HL-60/S4 treated with phorbol 12-myristate 13-acetate at 8.2 ng/mL for 4 days and 3 days (cell line): ENCODE data around the gene HSPB9.

Experiments used
- in situ Hi-C: fragments of 300-500 bp; cut with MboI; formaldehyde crosslinking; loops from 2 replicates; pipeline ENCODE4 v1.15.0; 2022; ENCODE audit warnings: low sequenced_read_pairs

Gene HSPB9

GRCh38 chr17:42118126-42118510, 4.5 kb upstream of the HSPB9 start:
- in situ Hi-C loops: loop anchor here (10.0 kb wide), 1 partner anchor 153 kb away; the partner anchor contains the start of gene CNP

DNA sequence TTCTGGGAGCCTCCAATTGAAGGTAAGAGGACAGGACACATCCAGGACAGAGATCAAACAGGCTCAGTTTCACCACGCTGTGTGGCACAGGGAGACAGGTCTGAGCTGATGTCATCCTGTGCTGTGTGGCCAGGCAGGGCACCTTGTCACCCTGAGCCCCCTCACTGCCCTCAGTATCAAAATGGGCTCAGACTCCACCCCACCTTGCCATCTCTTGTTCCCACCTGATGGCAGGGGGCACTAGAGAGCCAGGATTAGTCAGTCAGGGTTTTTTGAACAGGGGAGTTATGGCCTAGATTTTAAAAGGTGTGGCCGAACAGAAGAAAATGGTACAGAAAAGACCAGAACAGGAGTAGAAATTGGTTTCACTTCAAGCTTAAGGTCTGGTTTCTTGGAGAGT, 4.1 kb upstream of the HSPB9 start:
- in situ Hi-C loops: loop anchor here (10.0 kb wide), 1 partner anchor 154 kb away; the partner anchor contains the start of gene CNP

- in situ Hi-C loops: loop anchor here (10.0 kb wide), 1 partner anchor 154 kb away; the partner anchor contains the start of gene CNP
These were observed 3.3 kb upstream of the HSPB9 start for GRCh38 chr17:42119301-42119700.

GRCh38 chr17:42120161-42120769, 2.3 kb upstream of the HSPB9 start:
- in situ Hi-C loops: no loop called here

DNA sequence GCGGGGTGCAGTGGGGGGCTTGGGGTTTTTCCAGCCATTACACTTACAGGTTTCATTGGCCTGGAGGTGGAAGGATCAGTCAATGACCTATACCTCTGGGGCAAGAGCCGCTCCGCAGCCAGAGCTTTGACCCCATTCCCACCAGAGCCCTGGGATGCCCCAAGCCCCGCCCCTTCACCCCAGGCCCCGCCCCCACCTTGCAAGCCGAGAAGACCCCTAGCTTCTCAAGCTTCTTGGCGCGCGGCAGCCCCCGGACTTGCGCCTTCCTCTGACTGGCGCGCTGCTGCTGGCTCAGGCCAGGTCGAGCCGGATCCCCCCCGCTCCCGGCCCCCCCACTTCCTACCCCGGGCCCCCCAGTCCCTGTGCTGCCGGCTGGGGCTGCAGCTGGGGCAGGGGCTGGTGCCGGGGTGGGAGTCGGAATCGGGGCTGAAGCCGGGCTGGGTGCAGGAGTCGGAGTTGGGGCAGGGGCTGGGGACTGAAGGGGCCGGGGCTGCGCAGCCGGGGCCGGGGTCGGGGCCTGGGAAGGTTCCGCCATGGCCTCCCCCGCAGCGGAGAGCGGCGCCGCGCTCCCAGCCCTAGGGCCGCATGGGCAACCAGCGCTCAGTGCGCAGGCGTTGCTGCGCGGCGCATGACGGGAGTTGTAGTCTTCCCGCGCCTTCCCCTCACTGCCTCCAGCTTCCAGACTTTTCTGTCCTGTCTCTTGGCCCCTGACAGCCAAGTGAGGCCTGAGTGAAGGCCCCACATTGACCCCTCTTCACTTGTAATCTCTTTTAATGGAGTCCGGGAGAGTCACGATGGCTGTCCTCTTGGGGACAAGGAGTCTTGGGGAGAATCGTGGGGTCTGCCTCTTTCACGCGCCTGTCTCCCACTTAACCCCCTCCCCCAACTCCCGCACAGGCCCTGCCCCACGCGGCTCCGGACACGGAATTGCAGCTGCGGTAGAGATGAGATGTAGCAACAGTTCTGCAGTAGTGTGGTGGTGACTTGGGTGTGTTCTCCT, 1.5 kb upstream of the HSPB9 start, which contains the start of gene KAT2A:
KAT2A (minus strand) TSS at position 598 of the 1,000 bp plus-strand sequence; CDS start at position 535, 63 bp downstream.
- in situ Hi-C loops: no loop called here

DNA sequence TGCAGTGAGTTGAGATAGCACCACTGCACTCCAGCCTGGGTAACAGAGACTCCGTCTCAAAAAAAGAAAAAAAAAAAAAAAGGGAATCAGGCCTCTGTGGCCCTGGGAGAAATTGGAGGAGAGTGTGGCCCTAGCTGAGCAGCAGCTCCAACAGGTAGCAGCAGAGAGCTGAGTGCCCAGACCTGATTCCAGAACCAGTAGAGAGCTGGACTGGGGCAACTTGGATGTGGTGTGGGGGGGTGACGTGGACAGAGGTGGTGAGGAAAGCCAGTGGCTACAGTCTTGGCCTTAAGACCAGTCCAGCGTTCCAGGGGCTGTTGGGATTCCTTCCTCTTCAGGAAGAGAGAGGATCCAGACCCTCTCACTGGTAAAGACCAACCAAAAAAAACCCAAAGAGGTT, 1.7 kb downstream of the HSPB9 start:
- in situ Hi-C loops: no loop called here

- in situ Hi-C loops: no loop called here
These were observed 3.0 kb downstream of the HSPB9 start for GRCh38 chr17:42125565-42125964.

DNA sequence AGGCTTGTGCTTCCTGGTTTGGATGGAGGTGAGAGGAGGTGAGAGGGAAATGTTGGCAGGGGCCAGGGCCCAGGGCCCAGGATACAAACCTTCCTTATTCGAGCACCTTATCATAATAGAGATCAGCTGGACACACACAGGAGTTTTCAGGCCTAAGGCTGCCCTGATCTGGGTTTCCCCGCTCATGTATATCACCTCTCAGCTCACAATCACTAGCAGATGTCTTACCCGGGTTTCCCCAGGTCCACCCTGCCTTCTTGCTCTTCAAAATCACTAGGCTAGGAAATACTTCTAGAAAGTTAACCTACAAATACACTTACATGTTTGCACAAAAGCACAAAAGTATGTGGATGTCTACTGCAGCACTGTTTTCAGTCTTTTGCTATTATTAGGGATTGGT, 4.2 kb downstream of the HSPB9 start:
- in situ Hi-C loops: no loop called here

GRCh38 chr17:42127414-42127813, 4.8 kb downstream of the HSPB9 start:
- in situ Hi-C loops: no loop called here

- in situ Hi-C loops: no loop called here
These were observed 6.7 kb downstream of the HSPB9 start for GRCh38 chr17:42129109-42129837.

GRCh38 chr17:42130310-42130936, 7.8 kb downstream of the HSPB9 start:
- in situ Hi-C loops: no loop called here

GRCh38 chr17:42131232-42131631, 8.6 kb downstream of the HSPB9 start:
- in situ Hi-C loops: no loop called here

DNA sequence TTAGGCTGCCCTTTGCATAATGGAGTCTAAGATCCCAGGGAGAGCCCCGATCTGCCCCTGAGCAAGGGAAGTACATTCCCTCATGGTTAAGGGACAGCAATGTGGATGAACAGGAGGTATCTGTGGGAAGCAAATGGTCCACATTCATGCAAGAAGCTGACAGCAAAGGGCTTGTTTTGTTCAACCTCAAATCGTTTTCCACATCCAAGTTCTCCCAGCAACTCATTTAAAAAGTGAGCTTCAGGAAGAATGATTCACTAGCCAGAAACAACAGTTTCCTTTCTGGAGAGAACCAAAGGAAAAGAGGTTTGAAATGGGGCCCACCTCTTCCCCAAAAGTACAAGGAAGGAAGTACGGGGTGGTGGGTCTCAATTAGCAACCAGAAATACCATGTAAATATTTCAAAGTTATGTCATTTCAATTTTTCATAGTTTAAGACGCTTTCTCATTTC, 9.4 kb downstream of the HSPB9 start:
- in situ Hi-C loops: no loop called here

GRCh38 chr17:42132941-42133340, 10.3 kb downstream of the HSPB9 start:
- in situ Hi-C loops: no loop called here

DNA sequence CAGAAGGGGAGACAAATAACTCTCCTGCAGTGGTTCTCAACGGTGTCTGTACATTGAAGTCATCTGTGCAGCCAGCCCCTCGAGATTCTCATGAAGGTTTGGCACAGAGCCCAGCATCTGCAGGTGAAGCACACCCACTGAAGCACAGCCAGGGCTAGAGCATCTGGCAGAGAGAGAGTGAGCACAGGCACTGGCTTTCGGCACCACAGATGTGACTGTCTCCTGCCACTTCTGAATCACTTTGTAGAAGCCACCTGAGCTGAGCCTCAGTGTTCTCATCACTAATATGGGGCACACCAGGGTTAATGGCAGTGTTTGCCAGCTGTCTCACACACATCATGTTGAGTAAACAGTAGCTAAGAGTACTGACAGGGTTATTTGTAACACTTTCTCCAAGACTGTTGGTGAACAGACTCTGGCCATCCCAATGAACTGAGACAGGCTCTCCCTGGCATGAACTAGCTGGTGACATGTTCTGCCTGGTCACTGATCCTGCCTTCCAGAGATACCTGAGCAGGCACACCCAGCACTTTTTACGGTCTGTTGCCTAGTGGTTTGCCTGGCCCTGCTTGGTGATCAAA, 10.9 kb downstream of the HSPB9 start:
- in situ Hi-C loops: no loop called here

DNA sequence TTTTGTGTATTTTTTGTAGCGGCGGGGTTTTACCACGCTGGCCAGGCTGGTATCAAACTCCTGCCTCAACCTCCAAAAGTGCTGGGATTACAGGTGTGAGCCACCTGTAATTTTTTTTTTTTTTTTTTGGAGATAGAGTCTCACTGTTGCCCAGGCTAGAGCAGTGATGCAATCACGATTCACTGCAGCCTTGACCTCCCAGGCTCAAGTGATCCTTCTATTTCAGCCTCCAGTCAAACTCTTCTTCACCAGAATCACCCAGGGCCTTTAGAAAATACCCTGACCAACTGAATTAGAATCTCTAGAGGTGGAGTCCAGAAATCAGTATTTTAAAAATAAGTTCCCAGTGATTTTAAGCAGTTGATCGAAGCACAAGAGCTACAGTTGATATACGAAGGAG, 12.5 kb downstream of the HSPB9 start:
- in situ Hi-C loops: no loop called here

DNA sequence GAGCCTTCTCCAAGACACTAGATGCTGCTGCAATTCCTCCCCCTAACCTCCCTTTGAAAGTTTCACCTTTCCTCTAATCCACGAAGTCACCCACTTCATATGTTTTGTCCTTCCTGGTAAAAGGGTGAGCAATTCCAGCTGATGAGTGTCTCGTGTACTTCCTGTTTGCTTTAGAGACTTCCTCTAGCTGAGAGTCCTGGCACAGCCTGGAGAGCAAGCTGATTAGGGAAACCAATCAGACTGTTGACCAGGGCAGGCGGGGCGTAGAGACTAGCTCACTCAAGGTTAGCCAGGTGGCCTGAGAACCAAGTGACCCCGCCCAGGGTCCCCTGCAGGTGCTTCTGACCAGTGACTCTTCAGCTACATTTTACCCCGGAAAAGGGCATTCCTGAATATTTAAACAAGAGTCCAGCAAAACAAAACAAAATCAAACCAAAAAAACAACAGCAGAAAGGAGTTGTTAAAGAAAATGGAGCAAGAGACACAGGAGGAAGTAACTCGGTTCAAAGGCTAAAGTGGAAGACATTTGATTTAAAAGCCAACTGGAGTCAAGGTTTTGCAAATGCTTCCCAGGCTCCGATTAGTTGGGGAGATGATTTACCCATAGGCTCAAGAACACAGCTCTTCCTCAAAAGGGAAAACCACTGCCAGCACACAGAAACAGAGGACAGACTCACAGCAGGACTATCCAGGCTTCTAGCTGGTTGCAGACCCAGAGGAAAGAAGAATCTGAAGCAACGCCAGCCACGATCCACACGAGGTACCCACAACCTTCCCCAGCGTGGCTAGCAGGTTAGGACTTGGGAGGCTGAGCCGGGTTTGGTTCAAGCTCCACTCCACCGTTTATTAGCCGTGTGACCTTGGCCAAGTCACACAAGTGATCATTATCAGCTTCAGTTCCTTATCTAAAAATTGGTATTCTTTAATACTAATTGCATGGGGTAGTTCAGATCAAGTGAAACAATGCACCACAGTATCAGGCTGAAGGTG, 13.4 kb downstream of the HSPB9 start:
- in situ Hi-C loops: no loop called here

DNA sequence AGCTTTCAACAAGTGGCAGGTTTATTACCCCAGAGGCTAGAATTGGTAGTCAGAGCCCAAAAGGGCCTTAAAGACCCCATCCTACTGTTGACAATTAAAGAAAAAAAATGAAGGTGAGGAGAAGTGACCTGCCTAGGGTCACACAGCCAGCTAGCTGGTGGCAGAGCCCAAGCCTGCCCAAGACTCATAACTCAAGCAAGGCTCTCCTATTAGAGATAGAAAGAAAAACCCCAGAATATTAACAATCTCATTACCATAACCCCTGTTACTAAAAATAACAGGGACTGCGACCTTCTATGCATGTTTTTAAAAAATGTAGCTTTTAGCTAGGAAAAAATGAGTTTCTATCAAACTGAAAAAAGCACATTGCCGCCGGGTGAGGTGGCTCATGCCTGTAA, 14.0 kb downstream of the HSPB9 start:
- in situ Hi-C loops: no loop called here
